ENCODE data around the gene DCLK1.

- TF ChIP-seq, protein P1, sequence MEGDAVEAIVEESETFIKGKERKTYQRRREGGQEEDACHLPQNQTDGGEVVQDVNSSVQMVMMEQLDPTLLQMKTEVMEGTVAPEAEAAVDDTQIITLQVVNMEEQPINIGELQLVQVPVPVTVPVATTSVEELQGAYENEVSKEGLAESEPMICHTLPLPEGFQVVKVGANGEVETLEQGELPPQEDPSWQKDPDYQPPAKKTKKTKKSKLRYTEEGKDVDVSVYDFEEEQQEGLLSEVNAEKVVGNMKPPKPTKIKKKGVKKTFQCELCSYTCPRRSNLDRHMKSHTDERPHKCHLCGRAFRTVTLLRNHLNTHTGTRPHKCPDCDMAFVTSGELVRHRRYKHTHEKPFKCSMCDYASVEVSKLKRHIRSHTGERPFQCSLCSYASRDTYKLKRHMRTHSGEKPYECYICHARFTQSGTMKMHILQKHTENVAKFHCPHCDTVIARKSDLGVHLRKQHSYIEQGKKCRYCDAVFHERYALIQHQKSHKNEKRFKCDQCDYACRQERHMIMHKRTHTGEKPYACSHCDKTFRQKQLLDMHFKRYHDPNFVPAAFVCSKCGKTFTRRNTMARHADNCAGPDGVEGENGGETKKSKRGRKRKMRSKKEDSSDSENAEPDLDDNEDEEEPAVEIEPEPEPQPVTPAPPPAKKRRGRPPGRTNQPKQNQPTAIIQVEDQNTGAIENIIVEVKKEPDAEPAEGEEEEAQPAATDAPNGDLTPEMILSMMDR (IDR thresholded peaks at IDR 0.05), result no peak
- TF ChIP-seq POLR2A (IDR thresholded peaks at IDR 0.05), result no peak
- TF ChIP-seq EP300 (IDR thresholded peaks at IDR 0.05), result no peak
Measured at GRCh38 chr13:35990196-35990595, 141.0 kb downstream of the DCLK1 start.

All from tibial nerve (tissue), 4 donors.